GM19025 (cell line): ENCODE results near the gene IFT122.

Experiments
- ATAC-seq: cut with Tn5 transposase; IDR thresholded peaks from one replicate; pipeline ENCODE4 v1.9.1; 2021; ENCODE audit warnings: mild to moderate bottlenecking, low read depth, moderate library complexity; ENCODE audit not compliant: unreplicated experiment

Gene IFT122

DNA sequence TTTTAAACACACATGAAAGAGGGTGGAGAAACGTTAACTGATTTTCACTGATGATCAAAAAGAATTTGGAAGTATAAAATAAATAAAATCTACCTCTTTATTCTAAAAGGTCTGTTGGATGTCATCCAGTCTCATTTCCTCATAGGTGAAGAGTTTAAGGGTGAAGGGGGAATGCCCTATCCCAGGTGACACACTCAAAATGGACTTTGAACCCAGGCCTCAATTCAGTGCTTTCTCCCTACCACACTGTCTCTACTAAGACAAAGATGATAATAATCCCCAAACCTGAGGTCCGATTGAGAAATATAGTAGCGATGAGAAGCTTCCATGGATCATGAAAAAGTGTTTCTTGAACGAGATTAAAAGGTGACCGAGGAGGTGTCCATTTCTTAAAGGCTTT lies 6.5 kb upstream of the IFT122 start:
- ATAC-seq: no peak

DNA sequence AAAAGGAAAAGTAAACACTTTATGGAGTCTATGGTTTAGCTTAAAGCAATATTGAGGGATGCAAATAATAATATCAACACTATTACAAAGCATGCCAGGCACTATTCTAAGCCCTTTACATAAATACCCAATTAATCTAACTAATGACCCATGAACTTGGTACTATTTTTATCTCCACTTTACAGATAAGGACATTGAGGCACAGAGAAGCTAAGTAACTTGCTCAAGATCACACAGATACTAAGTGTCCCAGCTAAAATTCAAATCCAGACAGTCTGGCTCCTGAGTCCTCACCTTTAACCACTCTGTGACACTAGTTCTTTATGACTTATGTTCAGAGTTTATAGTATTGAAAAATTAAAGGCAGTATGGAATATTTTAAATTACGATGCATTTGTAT lies 5.9 kb upstream of the IFT122 start:
- no peak for ATAC-seq

DNA sequence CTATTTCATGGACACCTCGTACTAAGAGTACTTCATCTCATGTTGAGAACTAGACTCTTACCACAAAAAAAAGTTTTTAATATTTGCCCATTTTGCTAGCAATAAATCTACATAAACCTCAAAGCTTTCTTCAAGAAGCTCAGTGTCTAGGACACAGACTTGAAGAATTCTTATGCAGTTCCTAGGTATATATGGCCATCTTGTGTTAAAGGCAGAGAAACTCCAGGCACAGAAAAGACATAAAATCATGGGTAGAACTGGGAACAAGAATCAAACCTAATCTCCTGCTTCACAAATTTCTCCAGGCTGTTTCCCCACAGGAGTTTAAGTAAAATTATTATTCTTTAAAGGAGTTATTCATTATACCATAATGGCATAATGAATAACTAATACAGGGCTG lies 4.7 kb upstream of the IFT122 start:
- no peak for ATAC-seq

DNA sequence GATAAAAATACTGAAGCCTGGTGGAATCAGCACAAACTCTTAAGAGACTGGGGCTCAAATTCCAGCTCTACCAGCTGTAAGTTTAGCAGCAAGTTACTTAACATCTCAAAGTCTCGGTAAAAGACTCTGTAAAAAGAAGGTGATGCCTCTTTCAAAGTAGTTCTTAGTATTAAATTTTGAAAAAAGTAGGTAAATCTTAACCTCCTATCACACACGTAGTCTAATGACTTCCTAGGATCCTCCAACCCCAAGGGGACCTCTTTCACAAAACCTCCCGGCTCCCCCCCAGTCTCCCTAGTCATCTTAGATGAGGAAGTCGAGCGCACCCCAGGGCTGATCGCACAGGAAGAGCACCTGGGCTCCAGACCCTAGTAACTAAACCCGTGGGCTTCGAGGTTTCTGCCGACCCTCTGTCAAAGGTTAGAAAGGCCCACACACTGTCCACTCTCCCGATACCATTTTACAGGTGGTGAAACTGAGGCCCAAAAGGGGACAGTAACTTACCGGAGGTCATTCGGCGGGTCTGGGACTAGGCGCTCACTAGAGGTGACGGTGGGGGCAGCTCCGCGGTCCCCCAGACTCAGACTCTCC lies 703 bp upstream of the IFT122 start:
- no peak for ATAC-seq

DNA sequence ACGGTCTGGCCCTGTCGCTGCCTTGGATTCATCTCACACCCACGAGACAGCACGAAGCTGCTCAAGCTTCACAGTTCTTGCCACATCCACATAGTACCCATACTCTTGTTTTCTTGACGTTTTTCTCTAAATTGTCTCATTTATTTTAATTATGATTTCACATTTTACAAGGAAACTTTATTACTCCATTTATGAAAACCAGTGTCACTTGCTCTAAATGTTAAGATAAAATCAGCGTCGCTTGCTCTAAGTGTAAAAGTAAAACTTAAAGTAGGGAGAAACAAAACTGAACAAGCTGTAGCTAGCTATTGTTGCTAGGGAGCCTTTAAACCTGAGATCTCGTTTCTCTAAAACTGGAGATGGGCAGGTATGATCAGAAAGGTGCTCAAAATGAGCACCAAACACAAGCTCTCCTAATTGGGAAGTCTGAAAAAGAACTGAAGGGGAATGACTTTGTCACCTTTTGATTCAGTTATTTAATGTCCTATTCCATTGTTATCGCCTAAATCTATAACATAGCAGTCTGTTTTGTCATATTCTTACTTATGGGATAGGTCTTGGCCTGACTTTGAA lies 680 bp downstream of the IFT122 start:
- ATAC-seq: no peak

DNA sequence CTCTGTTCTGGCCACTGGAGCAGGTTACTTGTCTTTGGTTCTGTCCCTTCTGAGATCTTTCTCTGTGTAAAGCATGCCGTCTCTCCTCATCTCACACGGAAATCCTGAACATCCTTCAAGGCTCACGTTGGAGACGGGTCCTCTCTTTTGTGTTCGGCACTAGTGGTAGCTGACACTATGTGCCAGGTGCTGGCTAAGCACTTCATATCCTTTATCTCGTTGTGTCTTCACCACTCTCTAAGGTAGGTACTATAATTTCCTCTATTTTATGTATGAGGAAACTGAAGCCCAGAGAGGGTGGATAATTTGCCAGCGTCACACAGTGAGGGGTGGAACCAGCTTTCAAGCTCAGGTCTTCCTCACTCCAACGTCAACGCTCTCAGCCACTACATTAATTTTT lies 1.2 kb downstream of the IFT122 start:
- ATAC-seq: no peak

DNA sequence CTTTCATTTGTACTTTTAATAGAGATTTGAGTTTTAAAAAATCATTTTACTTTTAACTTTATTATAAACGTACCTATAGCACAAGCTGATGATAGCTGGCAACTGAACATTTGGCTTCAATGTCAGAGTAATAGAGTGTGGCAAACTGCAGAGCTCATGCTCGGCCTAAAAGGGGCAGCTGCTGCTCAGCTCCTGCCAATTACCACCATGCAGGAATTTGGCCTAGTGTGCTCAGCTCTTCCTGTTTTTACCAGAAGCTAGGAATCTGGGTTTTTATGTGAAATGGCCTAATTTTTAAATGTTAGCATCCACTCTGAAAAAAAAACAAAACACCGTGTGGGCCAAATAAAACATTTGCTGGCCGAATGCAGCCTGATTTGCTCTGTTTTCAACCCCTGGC lies 1.8 kb downstream of the IFT122 start:
- ATAC-seq: no peak

DNA sequence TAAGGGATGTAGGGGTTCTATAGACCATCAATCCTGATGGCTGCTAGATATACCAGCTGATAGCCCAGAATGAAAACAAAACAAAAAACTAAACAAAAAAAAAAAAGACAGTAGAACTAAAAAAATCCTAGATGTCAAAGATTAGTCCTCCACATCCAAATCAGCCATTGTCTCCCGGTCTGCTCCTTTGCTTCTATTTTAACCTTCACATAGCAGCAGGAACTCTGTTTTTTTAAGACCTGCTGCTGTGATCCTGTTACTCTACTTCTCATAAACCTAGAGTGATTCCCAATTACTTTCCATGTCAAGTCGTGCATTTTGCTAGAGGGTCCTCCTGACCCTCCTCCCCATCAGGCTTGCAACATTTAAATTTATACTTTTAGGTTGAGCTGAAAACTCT lies 2.5 kb downstream of the IFT122 start:
- ATAC-seq: no peak

DNA sequence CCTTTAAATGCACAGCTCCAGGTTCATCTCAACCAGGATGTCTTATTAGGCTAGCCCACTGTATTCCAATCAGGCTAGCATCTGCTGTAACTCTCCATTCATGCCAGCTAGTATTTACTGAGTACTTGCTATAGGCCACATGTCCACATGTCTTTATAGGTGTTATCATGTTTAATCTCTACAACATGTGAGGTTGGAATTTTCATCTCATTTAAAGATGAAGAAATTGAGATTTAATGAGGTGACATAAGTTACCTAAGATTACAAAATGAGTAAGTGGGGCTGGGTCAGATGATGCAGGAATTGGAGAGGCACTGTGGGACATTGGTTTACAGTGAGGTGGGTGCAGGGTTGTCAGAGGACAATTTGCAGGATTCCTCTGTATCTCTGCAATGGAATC lies 2.9 kb downstream of the IFT122 start:
- no peak for ATAC-seq

DNA sequence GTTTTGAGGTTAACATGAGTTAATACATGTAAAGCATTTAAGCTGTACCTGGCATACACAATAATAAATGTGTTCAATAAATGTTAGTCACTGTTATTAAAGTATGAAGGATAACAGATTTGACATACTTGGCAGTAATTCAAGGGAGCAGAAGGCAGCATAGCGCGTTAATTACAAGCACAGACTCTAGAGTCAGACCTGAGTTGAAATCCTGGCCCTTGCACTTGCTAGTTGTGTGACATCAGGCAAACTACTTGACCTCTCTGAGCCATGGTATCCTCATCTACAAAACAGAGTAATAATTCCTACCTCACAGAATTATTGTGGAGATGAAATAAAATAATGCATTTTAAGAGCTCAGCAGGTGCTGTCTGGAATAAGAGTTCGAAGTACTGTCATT lies 5.4 kb downstream of the IFT122 start:
- no peak for ATAC-seq

DNA sequence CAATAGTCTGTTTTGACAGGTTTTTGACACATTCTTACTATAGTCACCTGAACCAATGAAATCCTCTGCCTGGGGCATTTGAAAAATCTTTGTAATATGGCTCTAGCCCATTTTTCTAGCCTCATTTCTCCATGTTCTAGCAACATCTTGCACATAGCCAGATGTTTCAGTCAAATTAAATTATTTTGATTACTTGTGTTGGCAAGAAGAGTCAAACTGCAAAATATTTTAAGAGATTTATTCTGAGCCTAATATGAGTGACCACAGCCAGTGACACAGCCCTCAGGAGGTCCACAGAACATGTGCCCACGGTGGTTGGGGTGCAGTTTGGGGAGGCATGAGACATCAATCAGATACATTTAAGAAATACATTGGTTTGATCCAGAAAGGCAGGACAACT lies 6.9 kb downstream of the IFT122 start:
- ATAC-seq: no peak

DNA sequence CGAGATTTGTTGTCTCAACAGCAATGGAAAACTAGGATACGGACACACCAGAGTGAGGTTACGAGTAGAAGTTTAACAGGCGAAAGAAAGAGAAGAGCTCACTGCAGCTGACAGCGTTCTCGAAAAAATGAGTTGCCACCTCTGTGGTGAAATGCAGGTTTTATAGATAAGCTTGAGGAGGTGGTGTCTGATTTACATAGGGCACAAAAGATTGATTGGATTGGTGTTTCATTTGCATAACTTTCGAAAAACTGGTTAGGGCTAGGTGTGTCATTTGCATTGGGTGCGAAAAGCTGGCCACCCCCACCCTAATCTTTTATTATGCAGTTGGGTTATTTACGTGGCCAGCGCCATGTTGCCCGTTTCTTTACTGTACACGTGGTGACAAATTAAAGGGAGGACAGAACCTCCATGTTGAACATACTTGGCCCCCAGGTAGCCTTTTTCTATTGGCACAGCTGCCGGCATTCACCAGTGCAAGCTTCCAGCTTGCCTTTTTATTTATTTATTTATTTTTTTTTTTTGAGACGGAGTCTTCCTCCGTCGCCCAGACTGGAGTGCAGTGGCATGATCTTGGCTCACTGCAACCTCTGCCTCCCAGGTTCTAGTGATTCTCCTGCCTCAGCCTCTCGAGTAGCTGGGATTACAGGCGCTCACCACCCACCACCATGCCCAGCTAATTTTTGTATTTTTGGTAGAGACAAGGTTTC lies 8.3 kb downstream of the IFT122 start:
- ATAC-seq: no peak

DNA sequence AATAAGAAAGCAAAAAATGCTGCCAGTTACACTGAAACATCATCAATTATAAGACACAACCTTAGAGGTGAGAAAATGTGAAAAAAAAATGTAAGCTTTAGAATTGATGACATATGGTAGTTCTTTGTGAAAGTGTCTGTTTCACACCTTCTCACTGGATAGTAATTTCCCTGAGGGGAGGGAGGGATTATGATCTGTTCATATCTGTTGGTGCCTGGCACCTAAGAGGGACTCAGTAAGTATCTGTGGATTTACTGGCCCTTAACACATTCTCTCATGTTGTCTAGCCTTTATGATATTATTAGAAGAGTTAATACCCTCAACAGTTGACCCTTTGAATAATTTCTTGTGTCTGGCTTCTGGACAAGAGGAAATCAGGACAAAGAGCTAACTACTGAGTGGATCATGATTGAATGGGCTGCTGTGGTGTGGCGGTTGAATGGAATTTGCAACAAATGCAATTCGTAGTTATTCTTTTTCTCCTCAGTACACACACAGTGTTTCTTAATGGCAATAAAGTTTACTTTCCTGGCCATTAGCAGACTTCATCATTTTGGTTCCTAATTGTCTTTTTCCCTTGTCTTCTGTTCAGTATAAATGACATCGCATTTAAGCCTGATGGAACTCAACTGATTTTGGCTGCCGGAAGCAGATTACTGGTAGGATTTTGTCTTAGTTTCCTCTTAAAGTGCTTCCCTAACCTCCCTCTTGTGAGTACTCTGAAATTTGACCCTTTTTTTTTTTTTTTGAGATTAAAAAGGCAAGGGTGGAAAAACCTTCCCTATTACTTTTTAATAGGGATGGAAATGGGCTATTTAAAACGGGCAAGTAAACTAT lies 9.5 kb downstream of the IFT122 start:
- no peak for ATAC-seq

DNA sequence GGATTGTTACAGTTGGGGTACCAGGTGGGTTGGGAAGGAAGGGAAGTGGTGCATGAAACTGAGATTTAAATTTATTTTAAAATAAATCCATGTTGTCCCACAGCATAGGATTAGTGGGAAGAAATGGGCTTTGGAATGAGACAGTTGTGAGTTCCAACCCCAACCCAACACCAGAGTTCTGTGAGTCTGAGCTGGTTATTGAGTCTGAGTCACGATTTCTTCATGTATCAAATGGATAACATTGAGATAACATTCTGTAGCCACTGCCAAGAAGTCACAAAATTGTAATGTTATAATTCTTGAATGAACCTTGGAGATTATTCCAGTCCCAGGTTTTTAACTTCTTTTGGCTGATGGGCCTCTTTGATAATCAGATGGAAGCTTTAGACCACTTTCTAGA lies 13.7 kb downstream of the IFT122 start:
- no peak for ATAC-seq

DNA sequence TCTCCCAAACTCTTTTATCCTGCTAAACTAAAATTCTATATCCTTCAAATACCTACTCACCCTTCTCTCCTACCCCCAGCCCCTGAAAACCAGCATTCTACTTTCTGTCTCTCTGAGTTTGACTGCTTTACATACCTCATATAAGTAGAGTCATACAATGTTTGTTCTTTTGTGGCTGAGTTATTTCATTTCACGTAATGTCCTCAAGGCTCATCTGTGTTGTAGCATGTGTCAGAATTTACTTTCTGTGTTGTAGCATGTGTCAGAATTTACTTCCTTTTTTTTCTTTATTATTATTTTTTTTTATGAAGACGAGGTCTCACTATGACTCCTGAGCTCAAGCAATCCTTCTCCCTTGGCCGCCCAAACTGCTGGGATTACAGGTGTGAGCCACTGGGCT lies 20.1 kb downstream of the IFT122 start:
- no peak for ATAC-seq

DNA sequence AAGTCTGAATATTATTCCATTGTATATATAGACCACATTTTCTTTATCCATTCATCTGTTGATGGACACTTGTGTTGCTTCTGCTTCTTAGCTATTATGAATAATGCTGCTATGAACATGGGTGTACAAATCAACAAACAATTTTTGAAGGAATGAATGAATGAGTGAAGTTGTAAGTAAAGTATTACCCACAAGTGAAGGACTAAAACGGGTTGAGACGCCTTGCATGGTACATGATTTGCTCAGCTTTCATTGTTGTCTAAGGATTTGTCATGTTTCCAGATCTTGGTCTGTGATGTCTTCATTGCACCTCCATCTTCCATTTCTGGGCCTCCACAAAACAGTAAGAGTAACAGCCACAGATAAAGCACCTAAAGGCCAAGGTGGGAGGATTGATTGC lies 20.5 kb downstream of the IFT122 start:
- ATAC-seq: no peak

DNA sequence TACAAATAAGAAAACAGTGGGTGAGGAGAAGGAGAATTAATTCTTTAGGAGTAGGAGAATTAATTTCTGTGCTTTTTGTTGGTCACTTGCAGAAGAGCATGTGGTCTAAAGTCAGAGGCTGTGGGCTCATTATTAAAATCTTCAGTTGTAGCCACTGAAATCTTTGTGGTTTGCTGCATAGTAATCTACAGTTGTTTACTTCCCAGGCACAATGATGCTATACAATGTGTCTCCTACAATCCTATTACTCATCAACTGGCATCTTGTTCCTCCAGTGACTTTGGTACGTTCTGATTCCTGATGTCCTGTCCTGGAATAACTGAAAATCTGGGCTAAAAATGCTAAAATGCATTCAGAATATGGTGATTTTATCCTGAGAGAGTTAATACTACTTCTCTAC lies 21.0 kb downstream of the IFT122 start:
- ATAC-seq: no peak

DNA sequence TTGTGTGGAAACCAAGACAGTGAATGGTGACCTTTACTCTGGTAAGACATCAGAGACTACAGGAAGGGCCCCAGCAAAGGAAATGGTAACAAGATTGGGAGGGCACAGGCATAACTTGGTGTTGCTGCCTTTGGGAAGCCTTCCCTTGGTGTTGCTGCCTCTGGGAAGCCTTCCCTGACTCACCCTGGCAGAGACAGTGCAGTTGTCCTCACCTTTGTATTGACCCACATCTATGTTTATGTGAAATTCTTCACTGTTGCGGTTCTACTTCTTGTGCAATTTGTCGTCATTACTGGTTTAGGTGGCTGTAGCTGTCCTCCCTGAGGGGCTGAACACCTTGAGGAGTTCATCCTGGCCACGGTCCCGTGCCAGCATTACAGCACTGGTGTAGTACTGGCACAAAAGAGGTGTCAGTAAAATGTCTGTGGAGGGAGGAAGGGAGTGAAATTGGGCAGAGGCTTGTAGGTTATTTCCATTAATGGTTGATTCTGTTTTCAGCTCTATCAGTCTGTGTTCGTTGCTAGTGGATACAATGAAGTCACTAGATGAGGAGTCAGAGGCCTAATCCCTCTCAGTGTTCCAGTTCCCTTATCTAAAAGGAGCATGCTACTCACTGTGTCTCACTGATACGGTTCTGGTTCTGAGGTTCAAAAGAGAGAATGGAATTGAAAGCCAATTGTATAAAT lies 21.6 kb downstream of the IFT122 start:
- ATAC-seq: no peak

DNA sequence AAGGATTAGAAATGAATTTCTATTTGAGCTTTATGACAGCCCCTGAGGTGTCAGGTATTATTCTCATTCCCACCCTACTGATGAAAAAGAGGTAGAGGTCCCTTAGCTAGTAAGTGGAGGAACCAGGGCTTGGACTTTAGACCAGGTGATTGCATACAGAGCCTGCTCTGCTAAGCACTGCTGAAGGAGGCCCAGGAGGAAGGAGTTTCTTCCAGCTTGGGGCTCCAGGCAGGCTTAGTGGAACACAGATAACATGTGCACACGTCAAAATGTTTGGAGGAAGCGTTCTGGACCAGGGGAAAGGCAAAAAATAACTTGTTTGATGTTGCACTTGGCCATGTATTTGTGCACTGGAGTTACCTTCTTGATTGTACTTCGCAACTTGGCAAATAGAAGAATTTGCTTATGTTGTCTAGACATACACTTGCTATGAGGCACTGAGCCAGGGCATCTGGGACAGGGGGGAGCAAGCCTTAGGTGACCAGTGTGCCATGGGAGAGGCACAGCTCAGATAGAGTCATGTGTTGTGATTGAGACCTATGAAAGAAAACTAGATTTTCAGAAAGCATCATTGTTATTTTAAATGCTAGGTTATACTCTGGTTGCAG lies 22.4 kb downstream of the IFT122 start:
- no peak for ATAC-seq

DNA sequence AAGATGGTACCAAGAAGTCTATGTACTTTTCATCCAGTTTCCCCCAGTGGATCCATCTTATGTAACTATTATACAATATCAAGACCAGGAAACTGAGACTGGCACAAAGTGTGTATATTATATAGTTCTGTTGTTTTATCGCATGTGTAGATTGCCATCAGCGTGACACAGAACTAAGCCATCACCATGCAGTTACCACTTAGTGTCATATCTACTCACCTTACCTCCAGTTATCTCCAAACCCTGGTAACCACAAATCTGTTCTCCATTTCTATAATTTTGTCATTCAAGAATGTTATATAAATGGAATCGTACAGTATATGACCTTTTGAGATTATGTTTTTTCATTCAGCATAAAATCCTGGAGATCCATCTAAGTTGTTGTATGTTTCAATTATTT lies 23.1 kb downstream of the IFT122 start:
- no peak for ATAC-seq

DNA sequence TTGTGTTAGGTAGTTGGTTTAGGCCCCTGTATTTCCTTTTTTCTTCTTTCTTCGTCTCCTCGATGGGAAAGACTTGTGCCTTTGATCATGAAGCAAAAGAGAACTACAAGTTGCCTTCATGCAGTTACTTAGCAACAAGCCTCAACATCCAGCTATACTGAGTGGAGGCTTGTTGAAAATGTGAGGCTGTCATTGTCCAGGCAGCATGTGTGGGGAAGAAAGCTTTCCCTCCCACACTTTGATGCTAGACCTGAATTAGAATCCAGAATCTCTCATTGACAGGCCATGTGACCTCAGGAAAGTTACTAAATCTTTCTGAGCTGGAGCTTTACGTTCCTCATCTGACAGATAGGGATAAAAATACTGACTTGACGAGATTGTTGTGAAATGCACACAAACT lies 23.7 kb downstream of the IFT122 start:
- ATAC-seq: no peak
